HG02759 (cell line): ENCODE data around the gene ACSM2A.
"Not testable (repeated sequence)": the region's sequence is repeated elsewhere in the genome, so short reads cannot be mapped to it uniquely, and the experiment has no call there.

Experiments used
- ATAC-seq: cut with Tn5 transposase; IDR thresholded peaks from one replicate; pipeline ENCODE4 v1.9.1; 2021; ENCODE audit warnings: mild to moderate bottlenecking, moderate library complexity; ENCODE audit not compliant: unreplicated experiment

ACSM2A gene

DNA sequence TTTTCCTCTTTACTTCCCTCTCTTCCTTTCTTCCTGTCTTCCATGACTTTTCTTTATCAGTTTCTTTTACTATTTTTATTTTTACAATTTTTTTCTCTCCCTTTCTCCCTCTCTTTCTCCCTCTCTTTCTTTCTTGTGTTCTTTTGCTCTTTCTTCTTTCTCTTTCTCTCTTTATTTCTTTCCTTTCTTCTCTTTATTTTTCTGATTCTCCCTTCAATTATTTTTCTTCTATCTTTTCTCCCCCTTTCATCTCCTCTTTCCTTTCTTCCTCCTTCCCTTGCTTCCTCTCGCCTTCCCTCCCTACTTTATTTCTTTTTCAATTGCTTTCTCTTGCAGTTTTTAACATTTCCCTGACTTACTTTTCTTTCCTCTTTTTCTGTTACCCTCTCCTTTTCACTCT, 85.3 kb downstream of the ACSM2A start:
- not testable (repeated sequence) for ATAC-seq
